ENCODE results near the gene DDX11.
"Not testable (repeated sequence)": the region's sequence is repeated elsewhere in the genome, so short reads cannot be mapped to it uniquely, and the experiment has no call there.

Gene DDX11

GRCh38 chr12:31100503-31101208 lies 27.0 kb downstream of the DDX11 start:
- DNase-seq = not testable (repeated sequence)

- not testable (repeated sequence) for DNase-seq
Observed at GRCh38 chr12:31102125-31102524, 28.5 kb downstream of the DDX11 start.

GRCh38 chr12:31102596-31102995 lies 28.9 kb downstream of the DDX11 start:
- DNase-seq = not testable (repeated sequence)

GRCh38 chr12:31103561-31103975 lies 29.9 kb downstream of the DDX11 start:
- not testable (repeated sequence) for DNase-seq

GRCh38 chr12:31104220-31104619 lies 30.6 kb downstream of the DDX11 start:
- DNase-seq = not testable (repeated sequence)

GRCh38 chr12:31104773-31105172 lies 31.1 kb downstream of the DDX11 start:
- DNase-seq = not testable (repeated sequence)

GRCh38 chr12:31105668-31106067 lies 32.0 kb downstream of the DDX11 start:
- DNase-seq = no peak

- DNase-seq = no peak
Observed at GRCh38 chr12:31106101-31106803, 32.6 kb downstream of the DDX11 start.

GRCh38 chr12:31109773-31110172 lies 36.1 kb downstream of the DDX11 start:
- not testable (repeated sequence) for DNase-seq

- DNase-seq = not testable (repeated sequence)
Observed at GRCh38 chr12:31110263-31110662, 36.6 kb downstream of the DDX11 start.

- not testable (repeated sequence) for DNase-seq
Observed at GRCh38 chr12:31115092-31115601, 41.5 kb downstream of the DDX11 start.

- not testable (repeated sequence) for DNase-seq
Observed at GRCh38 chr12:31116846-31117202, 43.2 kb downstream of the DDX11 start.

- DNase-seq = no peak
Observed at GRCh38 chr12:31117203-31118011, 43.7 kb downstream of the DDX11 start.

- no peak for DNase-seq
Observed at GRCh38 chr12:31118347-31119191, 44.9 kb downstream of the DDX11 start.

GRCh38 chr12:31119192-31119802 lies 45.6 kb downstream of the DDX11 start:
- DNase-seq = no peak

GRCh38 chr12:31119803-31120211 lies 46.1 kb downstream of the DDX11 start:
- no peak for DNase-seq

- DNase-seq = no peak
Observed at GRCh38 chr12:31120392-31121008, 46.8 kb downstream of the DDX11 start.

GRCh38 chr12:31121022-31121728 lies 47.5 kb downstream of the DDX11 start:
- not testable (repeated sequence) for DNase-seq

- DNase-seq = no peak
Observed at GRCh38 chr12:31122481-31122880, 48.8 kb downstream of the DDX11 start.

- DNase-seq = not testable (repeated sequence)
Observed at GRCh38 chr12:31124158-31124557, 50.5 kb downstream of the DDX11 start.

- DNase-seq = not testable (repeated sequence)
Observed at GRCh38 chr12:31125171-31125570, 51.5 kb downstream of the DDX11 start.
